PC-9 (cell line): ENCODE data around the gene NCOA3. TPM values are rescaled to one million over a fixed set of nuclear protein-coding genes. Genes with fewer than 3 reads are reported as not detected.

ENCODE experiments used
- BruUV-seq: library from RNA; stranded (reverse); fragments of 400-500 nt; replicated peaks from 2 replicates; lab custom pipeline; 2021; lab: Mats Ljungman, UMichigan
- CTCF ChIA-PET: fragments of 300-600 bp; sonication (Branson Sonifier 250); formaldehyde crosslinking; loops from one replicate; lab custom pipeline; 2022; ENCODE audit warnings: antibody characterized with exemption; lab: Charles Lee
- POLR2A ChIA-PET: fragments of 300-600 bp; sonication (Branson Sonifier 250); formaldehyde crosslinking; loops from one replicate; lab custom pipeline; 2022; ENCODE audit warnings: antibody characterized with exemption; ENCODE audit not compliant: unreplicated experiment; lab: Charles Lee
- DNase-seq, 2 experiments: peaks; one replicate each; pipeline versions ENCODE4 v3.0.0 to v3.0.0-alpha.2; 2015 to 2022; ENCODE audit warnings: mixed read lengths in 1 of 2
- H2AFZ ChIP-seq: fragments of 200-600 bp; sonication (generic); 2 replicates; pipeline ENCODE4 v1.8.1; 2017; ENCODE audit warnings: antibody characterized with exemption
- H3F3A ChIP-seq: fragments of 200-600 bp; sonication (generic); 2 replicates; pipeline ENCODE4 v1.8.1; 2017; ENCODE audit warnings: antibody characterized with exemption, mild to moderate bottlenecking, low read depth; ENCODE audit not compliant: insufficient read depth
- H3K27ac ChIP-seq: fragments of 200-600 bp; sonication (generic); 2 replicates; pipeline ENCODE4 v1.6.1; 2016; ENCODE audit warnings: mixed run types
- H3K27me3 ChIP-seq: fragments of 200-600 bp; sonication (generic); 2 replicates; pipeline ENCODE4 v1.6.1; 2016; ENCODE audit warnings: low read depth, mixed run types; ENCODE audit not compliant: insufficient read depth
- H3K36me3 ChIP-seq: fragments of 200-600 bp; sonication (generic); 2 replicates; pipeline ENCODE4 v1.6.1; 2016; ENCODE audit warnings: low read depth, mixed run types
- H3K4me1 ChIP-seq: fragments of 200-600 bp; sonication (generic); replicated peaks from 2 replicates; pipeline ENCODE4 v1.6.1; 2016; ENCODE audit warnings: mixed run types; ENCODE audit not compliant: insufficient read depth
- H3K4me2 ChIP-seq: fragments of 200-600 bp; sonication (generic); 2 replicates; pipeline ENCODE4 v1.6.1; 2017; ENCODE audit warnings: mixed run types
- H3K4me3 ChIP-seq: fragments of 200-600 bp; sonication (generic); 2 replicates; pipeline ENCODE4 v1.6.1; 2016; ENCODE audit warnings: mixed run types
- H3K79me2 ChIP-seq: fragments of 200-600 bp; sonication (generic); 2 replicates; pipeline ENCODE4 v1.6.1; 2017; ENCODE audit warnings: low read depth, mixed run types
- H3K9me2 ChIP-seq: fragments of 200-600 bp; sonication (generic); 2 replicates; pipeline ENCODE4 v1.8.1; 2017; ENCODE audit warnings: mild to moderate bottlenecking; ENCODE audit not compliant: insufficient read depth
- H3K9me3 ChIP-seq: fragments of 200-600 bp; sonication (generic); 2 replicates; pipeline ENCODE4 v1.8.1; 2016; ENCODE audit warnings: low read depth; ENCODE audit not compliant: insufficient read depth
- H4K20me1 ChIP-seq: fragments of 200-600 bp; sonication (generic); 2 replicates; pipeline ENCODE4 v1.8.1; 2017; ENCODE audit not compliant: insufficient read depth
- CTCF ChIP-seq: fragments of 200-600 bp; sonication (generic); conservative IDR thresholded peaks from 2 replicates; pipeline ENCODE4 v1.6.1; 2017; ENCODE audit warnings: mixed run types, antibody characterized with exemption, mild to moderate bottlenecking, moderate library complexity
- EZH2 ChIP-seq: fragments of 200-600 bp; sonication (generic); IDR thresholded peaks from 2 replicates; pipeline ENCODE4 v1.8.0; 2017; ENCODE audit warnings: antibody characterized with exemption, low read depth
- intact Hi-C: fragments of 100-400 bp; cut with micrococcal nuclease; formaldehyde crosslinking; loops from one replicate; pipeline ENCODE4 v1.10.0; 2022; ENCODE audit not compliant: unreplicated experiment
- total RNA-seq: library from RNA; stranded (reverse); gene quantifications from 2 replicates; pipeline ENCODE4 v1.2.3, GENCODE V29; 2021

The NCOA3 gene
- total RNA-seq, 1 experiment from 2014 or later: 78.0 TPM

GRCh38 chr20:47674686-47675085 lies 173.0 kb downstream of the NCOA3 start:
- H4K20me1 ChIP-seq: peaks cover 49% of the 10 kb centered on the region
- ChIA-PET POLR2A (no interaction called here), CTCF (no interaction called here)
- H3K79me2 ChIP-seq: peaks cover 19% of the 10 kb centered on the region; the same call in 1 of the 2 replicates
- peaks cover 93% of the 10 kb centered on the region for H3F3A ChIP-seq
- H2AFZ ChIP-seq: no peak overlapping the region
- H3K36me3 ChIP-seq: peaks cover 75% of the 10 kb centered on the region
- H3K27me3 ChIP-seq: no peaks in the 10 kb centered on the region
- DNase-seq: no peak
- intact Hi-C loops: loop anchor here (5.0 kb wide), 2 partner anchors 113 to 623 kb away; partner anchors contain the start of gene SULF2
- BruUV-seq: no TSS peak
- no peaks in the 10 kb centered on the region for H3K9me2 ChIP-seq
- TF ChIP-seq EZH2 (no peak), CTCF (no peak)
- H3K4me3 ChIP-seq: no peak overlapping the region
- no peaks in the 10 kb centered on the region for H3K9me3 ChIP-seq
- no peak overlapping the region for H3K27ac ChIP-seq
- no peak overlapping the region for H3K4me2 ChIP-seq
- H3K4me1 ChIP-seq: no peaks in the 10 kb centered on the region

GRCh38 chr20:47675190-47676142 lies 173.8 kb downstream of the NCOA3 start:
- peaks cover 71% of the 10 kb centered on the region for H3K36me3 ChIP-seq
- intact Hi-C loops: loop anchor here (5.0 kb wide), 2 partner anchors 112 to 622 kb away; partner anchors contain the start of gene SULF2

More at GRCh38 chr20:47675190-47676142, 173.8 kb downstream of the NCOA3 start:
- Histone ChIP-seq H3K27me3 (no peaks in the 10 kb centered on the region), H3K79me2 (peaks cover 19% of the 10 kb centered on the region; the same call in 1 of the 2 replicates), H3K4me3 (no peak overlapping the region), H3K4me1 (no peaks in the 10 kb centered on the region), H3K9me2 (no peaks in the 10 kb centered on the region), H2AFZ (no peak overlapping the region), H4K20me1 (peaks cover 52% of the 10 kb centered on the region), H3K4me2 (no peak overlapping the region), H3F3A (peaks cover 93% of the 10 kb centered on the region), H3K9me3 (no peaks in the 10 kb centered on the region), H3K27ac (no peak overlapping the region)
- no peak for DNase-seq
- TF ChIP-seq EZH2: no peak
- no peak for TF ChIP-seq CTCF
- POLR2A ChIA-PET: no interaction called here
- CTCF ChIA-PET: no interaction called here
- no TSS peak for BruUV-seq
